ENCODE results near the gene TCEA2.

TCEA2 gene

GRCh38 chr20:64100946-64101688 lies 38.1 kb downstream of the TCEA2 start:
- no peak for DNase-seq
- no peak for TF ChIP-seq CTCF (IDR thresholded peaks at IDR 0.05; ENCODE audit: low read depth, low read length, missing control alignments)
- H3K27ac ChIP-seq: no peak overlapping the region
- H3K36me3 ChIP-seq (replicated peaks): no peaks in the 10 kb centered on the region
- H3K4me3 ChIP-seq (ENCODE audit: low read depth, low read length): no peak overlapping the region
- peaks cover 31% of the 10 kb centered on the region for H3K27me3 ChIP-seq (replicated peaks)
- in situ Hi-C loops (cut with HindIII; ENCODE audit: low pct_ligation_motif_present, low sequenced_read_pairs): no loop called here

- DNase-seq: no peak
- H3K36me3 ChIP-seq (replicated peaks): no peaks in the 10 kb centered on the region
- in situ Hi-C loops (cut with HindIII; ENCODE audit: low pct_ligation_motif_present, low sequenced_read_pairs): no loop called here
- H3K27ac ChIP-seq: no peak overlapping the region
- peak; percentile 58 for TF ChIP-seq CTCF (IDR thresholded peaks at IDR 0.05; ENCODE audit: low read depth, low read length, missing control alignments)
- no peak overlapping the region for H3K4me3 ChIP-seq (ENCODE audit: low read depth, low read length)
- H3K27me3 ChIP-seq (replicated peaks): peaks cover 31% of the 10 kb centered on the region
Measured at GRCh38 chr20:64101731-64102621, 39.0 kb downstream of the TCEA2 start.

GRCh38 chr20:64102647-64103354 lies 39.8 kb downstream of the TCEA2 start:
- Histone ChIP-seq H3K4me3 (ENCODE audit: low read depth, low read length) (no peak overlapping the region), H3K36me3 (replicated peaks) (no peaks in the 10 kb centered on the region), H3K27ac (no peak overlapping the region), H3K27me3 (replicated peaks) (peaks cover 33% of the 10 kb centered on the region)
- in situ Hi-C loops (cut with HindIII; ENCODE audit: low pct_ligation_motif_present, low sequenced_read_pairs): no loop called here
- no peak for TF ChIP-seq CTCF (IDR thresholded peaks at IDR 0.05; ENCODE audit: low read depth, low read length, missing control alignments)
- DNase-seq: no peak

GRCh38 chr20:64103871-64104666 lies 41.1 kb downstream of the TCEA2 start:
- Histone ChIP-seq H3K36me3 (replicated peaks) (no peaks in the 10 kb centered on the region), H3K27ac (no peak overlapping the region), H3K27me3 (replicated peaks) (peaks cover 34% of the 10 kb centered on the region), H3K4me3 (ENCODE audit: low read depth, low read length) (no peak overlapping the region)
- no peak for TF ChIP-seq CTCF (IDR thresholded peaks at IDR 0.05; ENCODE audit: low read depth, low read length, missing control alignments)
- in situ Hi-C loops (cut with HindIII; ENCODE audit: low pct_ligation_motif_present, low sequenced_read_pairs): no loop called here
- no peak for DNase-seq

GRCh38 chr20:64104667-64105451 lies 41.9 kb downstream of the TCEA2 start:
- Histone ChIP-seq H3K27me3 (replicated peaks) (peaks cover 34% of the 10 kb centered on the region), H3K36me3 (replicated peaks) (no peaks in the 10 kb centered on the region), H3K27ac (no peak overlapping the region), H3K4me3 (ENCODE audit: low read depth, low read length) (no peak overlapping the region)
- in situ Hi-C loops (cut with HindIII; ENCODE audit: low pct_ligation_motif_present, low sequenced_read_pairs): no loop called here
- DNase-seq: no peak
- no peak for TF ChIP-seq CTCF (IDR thresholded peaks at IDR 0.05; ENCODE audit: low read depth, low read length, missing control alignments)

Data from brain microvascular endothelial cell (primary cell).